Measurements from ENCODE around the gene PRDX2. TPM values are rescaled to one million over a fixed set of nuclear protein-coding genes. Genes with fewer than 3 reads are reported as not detected.

Gene PRDX2
- total RNA-seq, 6 donors from 2014 or later = 57.6 to 173 (median 123) TPM

DNA sequence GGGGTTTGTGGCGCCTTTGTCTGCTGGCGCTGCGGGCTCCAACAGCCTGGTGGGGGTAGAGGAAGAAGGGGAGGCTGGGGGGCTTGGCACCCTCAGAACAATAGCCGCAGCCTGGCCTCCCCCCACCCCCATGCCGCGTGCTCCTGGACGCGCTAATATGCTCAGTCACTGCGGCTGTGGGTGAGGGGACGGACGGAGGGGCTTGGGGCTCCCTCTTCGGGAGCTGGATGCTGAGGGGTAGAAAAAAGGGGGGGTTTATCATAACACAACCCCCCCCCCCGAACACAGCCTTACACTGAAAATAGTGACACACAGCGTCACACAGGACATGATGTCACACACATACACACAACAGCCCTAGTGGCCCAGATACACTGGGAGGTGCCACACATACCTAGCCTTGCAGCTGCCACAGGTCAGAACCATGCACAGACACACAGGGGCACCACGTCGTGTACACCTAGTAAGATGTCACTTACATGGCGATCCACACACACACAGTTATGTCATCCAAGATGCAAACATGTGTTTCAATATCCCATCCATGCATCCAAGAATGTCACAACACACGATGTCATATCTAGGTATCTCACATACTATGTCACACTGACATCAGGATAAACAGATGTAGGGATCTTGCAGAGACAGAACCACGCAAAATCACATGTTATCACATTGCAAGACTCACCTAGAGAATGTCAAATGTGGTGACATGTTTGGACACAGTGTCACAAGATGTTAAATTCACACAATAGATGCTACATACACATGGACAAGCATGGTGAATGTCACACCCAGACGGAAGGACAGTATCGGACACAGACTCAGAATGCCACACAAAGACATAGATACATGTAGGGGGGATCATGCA lies 37.5 kb upstream of the PRDX2 start:
- TF ChIP-seq EP300 (IDR thresholded peaks at IDR 0.05) (no peak), POLR2AphosphoS5 (IDR thresholded peaks at IDR 0.05) (no peak), POLR2A (IDR thresholded peaks at IDR 0.05) (no peak)
- TF ChIP-seq, protein P1, sequence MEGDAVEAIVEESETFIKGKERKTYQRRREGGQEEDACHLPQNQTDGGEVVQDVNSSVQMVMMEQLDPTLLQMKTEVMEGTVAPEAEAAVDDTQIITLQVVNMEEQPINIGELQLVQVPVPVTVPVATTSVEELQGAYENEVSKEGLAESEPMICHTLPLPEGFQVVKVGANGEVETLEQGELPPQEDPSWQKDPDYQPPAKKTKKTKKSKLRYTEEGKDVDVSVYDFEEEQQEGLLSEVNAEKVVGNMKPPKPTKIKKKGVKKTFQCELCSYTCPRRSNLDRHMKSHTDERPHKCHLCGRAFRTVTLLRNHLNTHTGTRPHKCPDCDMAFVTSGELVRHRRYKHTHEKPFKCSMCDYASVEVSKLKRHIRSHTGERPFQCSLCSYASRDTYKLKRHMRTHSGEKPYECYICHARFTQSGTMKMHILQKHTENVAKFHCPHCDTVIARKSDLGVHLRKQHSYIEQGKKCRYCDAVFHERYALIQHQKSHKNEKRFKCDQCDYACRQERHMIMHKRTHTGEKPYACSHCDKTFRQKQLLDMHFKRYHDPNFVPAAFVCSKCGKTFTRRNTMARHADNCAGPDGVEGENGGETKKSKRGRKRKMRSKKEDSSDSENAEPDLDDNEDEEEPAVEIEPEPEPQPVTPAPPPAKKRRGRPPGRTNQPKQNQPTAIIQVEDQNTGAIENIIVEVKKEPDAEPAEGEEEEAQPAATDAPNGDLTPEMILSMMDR (IDR thresholded peaks at IDR 0.05) = no peak
- no peaks in the 10 kb centered on the region for H3K36me3 ChIP-seq
- WGBS, 2 donors = 20 to 22% methylated on average over 15 to 19 of the region's 21 CpGs
- H3K27ac ChIP-seq = no peak overlapping the region
- ATAC-seq (ENCODE audit: low FRiP score in 2 of 2) (no peak), DNase-seq (no peak)
- peaks cover 18 to 41% (median 19%) of the 10 kb centered on the region in 4 donors for H3K4me1 ChIP-seq
- peak overlapping the region in 2 of 4 donors; percentile 21 to 40 for H3K4me3 ChIP-seq
- peaks cover 0 to 70% (median 46%) of the 10 kb centered on the region in 4 donors for H3K27me3 ChIP-seq
- no peaks in the 10 kb centered on the region for H3K9me3 ChIP-seq

DNA sequence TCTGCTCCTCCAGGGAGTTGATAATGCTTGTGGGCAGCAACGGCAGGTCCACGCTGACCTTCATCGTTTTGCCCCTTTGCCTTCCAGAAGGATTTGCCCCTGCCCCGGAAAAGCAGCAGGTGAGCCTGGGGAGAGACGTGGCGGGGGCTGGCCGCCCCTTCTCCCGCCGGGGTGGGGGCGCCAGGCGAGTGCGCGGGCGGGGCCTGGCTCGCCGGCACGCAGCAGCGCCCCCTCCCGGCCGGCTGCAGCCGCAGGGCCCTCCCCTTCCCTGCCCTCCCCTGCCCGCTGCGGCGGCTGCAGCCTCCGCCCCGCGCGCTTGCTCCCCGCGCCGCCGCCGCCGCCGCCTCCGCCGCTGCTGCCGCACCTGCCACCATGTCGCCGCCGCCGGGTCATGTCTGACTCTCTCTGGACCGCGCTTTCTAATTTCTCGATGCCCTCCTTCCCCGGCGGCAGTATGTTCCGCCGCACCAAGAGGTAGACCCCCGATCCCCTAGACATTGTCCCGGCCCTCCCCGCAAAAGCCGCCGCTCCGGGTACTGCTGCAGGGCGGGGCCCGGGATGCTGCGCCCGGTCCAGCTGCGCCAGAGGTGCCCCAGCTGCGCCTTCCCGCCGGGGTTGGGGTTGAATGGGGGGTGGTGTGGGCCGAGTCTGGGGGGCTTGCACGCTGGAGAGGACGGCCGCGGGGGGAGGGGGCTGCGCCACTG lies 36.7 kb upstream of the PRDX2 start, which contains the start of gene MAST1:
Gene MAST1, plus strand, starts transcription at position 334 of the 704 bp plus-strand sequence. Its CDS starts 58 bp downstream, at position 392.
- no peaks in the 10 kb centered on the region for H3K9me3 ChIP-seq
- H3K27ac ChIP-seq = no peak within 1 kb of the TSS
- peak in 1 of 2 donors; percentile 63 for ATAC-seq (ENCODE audit: low FRiP score in 2 of 2)
- H3K4me1 ChIP-seq = peaks cover 26 to 49% (median 27%) of the 10 kb centered on the region in 4 donors
- peaks cover 0 to 78% (median 52%) of the 10 kb centered on the region in 4 donors for H3K27me3 ChIP-seq
- DNase-seq = peak; percentile 40 to 91
- WGBS, 2 donors = 2% methylated on average over 39 of the region's 69 CpGs; no CpG with 5 or more reads in 1 of the 2 donors
- peak within 1 kb of the TSS in 3 of 4 donors; percentile 21 to 40 (median 38) for H3K4me3 ChIP-seq
- H3K36me3 ChIP-seq = no peaks in the 10 kb centered on the region
- TF ChIP-seq POLR2A (IDR thresholded peaks at IDR 0.05) (no peak), POLR2AphosphoS5 (IDR thresholded peaks at IDR 0.05) (no peak), EP300 (IDR thresholded peaks at IDR 0.05) (no peak)
- TF ChIP-seq, protein P1 (IDR thresholded peaks at IDR 0.05) = peak; percentile 49 to 79 (median 66)

DNA sequence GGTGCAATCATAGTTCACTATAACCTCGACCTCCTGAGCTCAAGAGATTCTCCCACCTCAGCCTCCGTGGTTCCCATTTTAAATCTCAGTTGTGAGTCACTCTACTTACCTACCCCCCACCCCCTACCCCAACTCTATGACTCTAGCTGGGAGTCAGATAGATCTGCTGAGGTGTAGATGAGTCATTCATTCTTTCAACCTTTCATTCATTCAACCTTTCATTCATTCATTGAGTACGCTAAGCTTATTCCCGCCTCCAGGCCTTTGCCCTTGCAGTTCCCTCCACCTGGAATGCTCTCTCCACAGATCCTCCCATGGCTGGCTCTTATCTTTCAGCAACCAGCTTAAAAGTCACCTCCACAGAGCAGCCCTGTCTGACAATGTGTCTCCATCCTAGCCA lies 35.6 kb upstream of the PRDX2 start:
- Histone ChIP-seq H3K36me3 (no peaks in the 10 kb centered on the region), H3K9me3 (no peaks in the 10 kb centered on the region), H3K4me1 (peaks cover 29 to 60% (median 34%) of the 10 kb centered on the region in 4 donors), H3K27me3 (peaks cover 4 to 86% (median 56%) of the 10 kb centered on the region in 4 donors), H3K27ac (no peak overlapping the region), H3K4me3 (no peak overlapping the region)
- ATAC-seq (ENCODE audit: low FRiP score in 2 of 2) = no peak
- TF ChIP-seq EP300 (IDR thresholded peaks at IDR 0.05) (no peak), POLR2AphosphoS5 (IDR thresholded peaks at IDR 0.05) (no peak), POLR2A (IDR thresholded peaks at IDR 0.05) (no peak)
- TF ChIP-seq, protein P1 (IDR thresholded peaks at IDR 0.05) = no peak
- DNase-seq = no peak
- WGBS, 2 donors = 76 to 77% methylated on average over 4 of the region's 4 CpGs

DNA sequence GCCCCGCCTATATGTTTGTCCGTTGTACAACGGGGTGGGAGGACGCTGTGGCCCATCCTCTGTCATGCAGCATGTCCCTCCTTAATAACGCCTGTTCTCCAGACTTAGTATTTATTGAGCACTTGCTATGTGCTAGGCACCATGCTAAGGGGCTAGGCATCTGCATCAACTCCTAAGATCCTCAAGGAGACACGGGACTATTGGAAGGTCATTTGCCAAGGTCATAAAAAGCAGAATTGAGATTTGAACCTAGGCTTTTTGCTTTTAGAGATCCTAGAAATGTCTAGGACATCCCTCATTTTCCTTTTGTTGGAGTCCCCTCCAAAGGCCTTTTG lies 34.9 kb upstream of the PRDX2 start:
- H3K27ac ChIP-seq = no peak overlapping the region
- no peak for DNase-seq
- H3K4me1 ChIP-seq = peaks cover 29 to 60% (median 34%) of the 10 kb centered on the region in 4 donors

More for the DNA sequence above, 34.9 kb upstream of the PRDX2 start:
- Histone ChIP-seq H3K27me3 (peaks cover 4 to 85% (median 55%) of the 10 kb centered on the region in 4 donors), H3K9me3 (no peaks in the 10 kb centered on the region), H3K36me3 (no peaks in the 10 kb centered on the region), H3K4me3 (no peak overlapping the region)
- ATAC-seq (ENCODE audit: low FRiP score in 2 of 2) = no peak
- TF ChIP-seq, protein P1 (IDR thresholded peaks at IDR 0.05) = no peak
- TF ChIP-seq POLR2AphosphoS5 (IDR thresholded peaks at IDR 0.05) (no peak), EP300 (IDR thresholded peaks at IDR 0.05) (no peak), POLR2A (IDR thresholded peaks at IDR 0.05) (no peak)
- 7 to 12% methylated on average over 6 of the region's 6 CpGs for WGBS, 2 donors

Data from upper lobe of left lung (tissue), 6 donors.